Neural progenitor cell (in vitro differentiated cells): ENCODE data around the gene SLFN5.

Source experiments
- CTCF ChIP-seq: fragments of 200-600 bp; sonication (generic); IDR thresholded peaks from 2 replicates; pipeline ENCODE4 v1.5.1; 2017; ENCODE audit warnings: antibody characterized with exemption, mild to moderate bottlenecking
- EZH2 ChIP-seq: fragments of 200-600 bp; sonication (generic); IDR thresholded peaks from 2 replicates; pipeline ENCODE4 v1.6.1; 2017; ENCODE audit warnings: antibody characterized with exemption, mild to moderate bottlenecking, moderate library complexity

GRCh38 chr17:35242805-35243560 is at the start of gene SLFN5:
- TF ChIP-seq CTCF (no peak), EZH2 (peak; percentile 31)
